Heart right ventricle (tissue), 16 donors: ENCODE measurements around the gene TMEM267. TPM values are rescaled to one million over a fixed set of nuclear protein-coding genes. Genes with fewer than 3 reads are reported as not detected.

Source experiments
- ATAC-seq, 8 donors: fragments of 200-7000 bp; cut with Tn5 transposase; one replicate each; pipeline ENCODE4 v1.9.1; 2020; ENCODE audit warnings: mild to moderate bottlenecking in 8 of 8, moderate library complexity in 8 of 8, moderate number of reproducible peaks in 1 of 8
- DNase-seq, 2 donors: peaks; one replicate each; pipeline ENCODE4 v3.0.0-alpha.2; 2020
- H3K27ac ChIP-seq, 10 donors: fragments of 200-600 bp; sonication (generic) in 2 of 10; one replicate each; pipeline versions ENCODE4 v1.5.0 to v1.8.0; 2020 to 2022; ENCODE audit warnings: mild to moderate bottlenecking in 3 of 10
- H3K27me3 ChIP-seq, 7 donors: fragments of 200-600 bp; one replicate each; pipeline ENCODE4 v1.8.0; 2021 to 2022; ENCODE audit warnings: mild to moderate bottlenecking in 2 of 7
- H3K36me3 ChIP-seq, 9 donors: fragments of 200-600 bp; sonication (generic) in 1 of 9; one replicate each; pipeline versions ENCODE4 v1.5.0 to v1.8.0; 2020 to 2022; ENCODE audit warnings: mild to moderate bottlenecking in 2 of 9
- H3K4me1 ChIP-seq, 9 donors: fragments of 200-600 bp; sonication (generic) in 1 of 9; one replicate each; pipeline versions ENCODE4 v1.5.0 to v1.8.0; 2020 to 2022; ENCODE audit warnings: mild to moderate bottlenecking in 4 of 9
- H3K4me3 ChIP-seq, 10 donors: fragments of 200-600 bp; sonication (generic) in 2 of 10; one replicate each; pipeline versions ENCODE4 v1.5.0 to v1.8.0; 2020 to 2022; ENCODE audit warnings: mild to moderate bottlenecking in 7 of 10, moderate library complexity in 2 of 10
- H3K9me3 ChIP-seq, 11 donors: fragments of 200-600 bp in 10 of 11; sonication (generic) in 2 of 11; one replicate each; pipeline versions ENCODE4 v1.5.0 to v1.8.0; 2013 to 2022; ENCODE audit warnings: mild to moderate bottlenecking in 2 of 11, control low read depth in 1 of 11, moderate library complexity in 1 of 11
- WGBS, 2 donors: extraction: QIAGEN DNeasy Blood & Tissue Kit; methylation state at CpG; one replicate each; pipeline ENCODE4 v1.1.7; 2013; ENCODE audit warnings: inconsistent platforms in 1 of 2; 5-methylcytosine and 5-hydroxymethylcytosine counted together
- intact Hi-C, 10 donors: fragments of 100-400 bp; cut with DNase I; formaldehyde crosslinking; loops; one replicate each; pipeline versions ENCODE4 v1.11.1 to v1.14.2; 2022
- polyA plus RNA-seq, 2 donors: library from polyadenylated mRNA; stranded (reverse); fragments of 200-250 nt; gene quantifications; one replicate each; pipeline ENCODE4 v1.2.3, GENCODE V29; 2013
- total RNA-seq, 10 donors: library from RNA; stranded (reverse); fragmentation: NEBNext Ultra II Directional in 3 of 10; extraction: Animal tissue kit (Norgen Biotek cat#: 25700) in 3 of 10; gene quantifications; one replicate each; pipeline versions ENCODE4 v1.2.1 to v1.2.4, GENCODE V29; 2021 to 2023
- TF ChIP-seq, protein P1 (sequence below), 9 donors: fragments of 200-600 bp; sonication (generic) in 2 of 9; IDR thresholded peaks; one replicate each; pipeline versions ENCODE4 v1.5.0 to v1.8.0; 2021 to 2022; ENCODE audit warnings: antibody characterized with exemption in 9 of 9, mild to moderate bottlenecking in 5 of 9, moderate library complexity in 1 of 9
- donor health status: Arrhythmogenic right ventricular cardiomyopathy.
- donor health status: ischemic (EF 13 %, LVEDD 7.1; RV severe dilation, severe dysfunction).
- donor health status: healthy with polysubstance abuse.
- donor health status: DM: no; HTN: yes; CAD: no.
- donor health status: DM: no; HTN: no; CAD: no.
- donor health status: ischemic (EF 25% LVEDD 6.9; RV normal size, moderate dysfunction).
- donor health status: ischemic (EF 25% LVEDD 5.7; RV mildly dilated, moderate dysfunction).
- donor health status: healthy.
- donor health status: DM: yes; HTN: yes; CAD: no.
- donor health status: Ischemic cardiomyopathy.
- donor health status: ischemic (EF 35%, LVEDD 5.7; RV mildly dilated, moderate dysfunction).
- donor health status: nonischemic (EF 11% LVEDD 7.7; RV severe dilation, severe dysfunction).
- donor health status: DM: yes; HTN: yes; CAD: no.
- donor health status: PGD.
- donor health status: ischemic (EF 29% LVEDD 5.4; RV normal size, mild dysfunction).
- donor health status: nonischemic (EF 23%, LVEDD 6.1; RV moderate dilation, normal function).

TMEM267 gene
- total and polyA plus RNA-seq, 12 donors, result 4.2 to 10.3 (median 5.6) TPM

DNA sequence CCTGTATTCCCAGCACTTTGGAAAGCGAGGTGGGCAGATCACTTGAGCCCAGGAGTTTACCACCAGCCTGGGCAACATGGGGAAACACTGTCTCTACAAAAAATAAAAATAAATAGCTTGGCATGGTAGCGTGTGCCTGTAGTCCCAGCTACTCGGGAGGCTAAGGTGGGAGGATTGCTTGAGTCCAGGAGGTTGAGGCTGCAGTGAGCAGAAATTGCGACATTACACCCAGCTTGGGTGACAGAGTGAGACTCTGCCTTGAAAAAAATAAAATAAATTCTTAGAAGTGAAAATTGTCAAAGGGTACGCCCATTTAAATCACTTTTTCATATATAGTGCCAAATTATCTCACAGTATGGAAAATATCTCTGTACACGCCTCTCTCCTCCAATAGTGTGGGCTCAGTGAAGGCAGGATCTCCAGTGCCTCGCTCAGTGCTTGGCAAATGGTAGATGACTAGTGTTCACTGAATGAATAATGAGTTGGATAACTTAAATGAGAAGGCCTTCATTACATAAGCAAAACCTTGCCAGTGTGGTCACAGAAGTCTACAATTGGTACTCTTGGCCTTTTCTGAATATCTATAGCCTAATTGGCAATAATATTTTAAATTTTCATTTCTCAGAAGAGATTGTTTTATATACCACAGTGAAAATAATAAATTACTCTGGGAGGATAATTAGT lies 62.1 kb downstream of the TMEM267 start:
- intact Hi-C loops, result no loop called here
- Histone ChIP-seq H3K27ac (no peak overlapping the region), H3K36me3 (no peaks in the 10 kb centered on the region), H3K4me1 (no peaks in the 10 kb centered on the region), H3K27me3 (no peaks in the 10 kb centered on the region), H3K9me3 (no peaks in the 10 kb centered on the region), H3K4me3 (no peak overlapping the region)
- no peak for ATAC-seq
- 86 to 94% methylated on average over 7 of the region's 7 CpGs for WGBS, 2 donors
- TF ChIP-seq, protein P1, sequence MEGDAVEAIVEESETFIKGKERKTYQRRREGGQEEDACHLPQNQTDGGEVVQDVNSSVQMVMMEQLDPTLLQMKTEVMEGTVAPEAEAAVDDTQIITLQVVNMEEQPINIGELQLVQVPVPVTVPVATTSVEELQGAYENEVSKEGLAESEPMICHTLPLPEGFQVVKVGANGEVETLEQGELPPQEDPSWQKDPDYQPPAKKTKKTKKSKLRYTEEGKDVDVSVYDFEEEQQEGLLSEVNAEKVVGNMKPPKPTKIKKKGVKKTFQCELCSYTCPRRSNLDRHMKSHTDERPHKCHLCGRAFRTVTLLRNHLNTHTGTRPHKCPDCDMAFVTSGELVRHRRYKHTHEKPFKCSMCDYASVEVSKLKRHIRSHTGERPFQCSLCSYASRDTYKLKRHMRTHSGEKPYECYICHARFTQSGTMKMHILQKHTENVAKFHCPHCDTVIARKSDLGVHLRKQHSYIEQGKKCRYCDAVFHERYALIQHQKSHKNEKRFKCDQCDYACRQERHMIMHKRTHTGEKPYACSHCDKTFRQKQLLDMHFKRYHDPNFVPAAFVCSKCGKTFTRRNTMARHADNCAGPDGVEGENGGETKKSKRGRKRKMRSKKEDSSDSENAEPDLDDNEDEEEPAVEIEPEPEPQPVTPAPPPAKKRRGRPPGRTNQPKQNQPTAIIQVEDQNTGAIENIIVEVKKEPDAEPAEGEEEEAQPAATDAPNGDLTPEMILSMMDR (IDR thresholded peaks at IDR 0.05), result no peak
- DNase-seq, result no peak

DNA sequence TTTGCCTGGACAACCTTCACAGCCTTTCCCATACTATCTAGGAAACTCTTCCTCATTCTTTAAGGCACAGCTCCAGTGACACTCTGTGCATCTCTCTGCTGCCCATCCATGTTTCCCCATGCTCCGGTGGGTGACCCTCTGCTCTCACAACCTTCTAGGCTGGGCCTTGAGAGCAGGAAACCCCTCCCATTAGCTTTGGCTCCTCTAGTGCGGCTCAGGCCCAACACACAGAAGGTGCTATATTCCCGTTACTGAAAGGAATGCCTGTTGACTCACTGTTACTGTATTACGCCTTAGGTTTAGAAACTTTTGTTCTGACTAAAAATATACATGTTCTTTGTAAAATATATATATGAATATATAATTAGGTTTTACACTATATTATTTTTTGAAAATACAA lies 63.4 kb downstream of the TMEM267 start:
- H3K9me3 ChIP-seq, result no peaks in the 10 kb centered on the region
- DNase-seq (no peak), ATAC-seq (no peak)
- H3K27me3 ChIP-seq, result no peaks in the 10 kb centered on the region
- H3K27ac ChIP-seq, result no peak overlapping the region
- intact Hi-C loops, result no loop called here
- H3K36me3 ChIP-seq, result no peaks in the 10 kb centered on the region
- WGBS, 2 donors, result 53 to 69% methylated on average over 4 of the region's 4 CpGs
- TF ChIP-seq, protein P1 (IDR thresholded peaks at IDR 0.05), result no peak
- no peak overlapping the region for H3K4me3 ChIP-seq
- H3K4me1 ChIP-seq, result no peaks in the 10 kb centered on the region

DNA sequence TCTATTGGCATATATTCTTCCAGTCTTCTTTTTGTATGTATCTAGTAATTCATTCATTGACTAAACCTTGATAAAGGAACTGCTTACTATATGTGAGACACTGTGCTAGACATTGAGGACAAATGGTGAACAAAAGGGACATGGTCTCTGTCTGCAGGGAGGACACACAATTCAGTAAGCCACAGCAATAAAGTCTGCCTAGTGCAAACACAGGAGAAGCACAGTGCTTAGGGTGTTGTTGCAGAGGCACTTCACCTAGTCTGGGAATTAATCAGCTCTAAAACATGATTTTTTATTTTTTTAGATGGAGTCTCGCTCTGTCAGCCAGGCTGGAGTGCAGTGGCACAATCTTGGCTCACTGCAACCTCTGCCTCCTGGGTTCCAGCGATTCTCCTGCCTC lies 65.1 kb downstream of the TMEM267 start:
- Histone ChIP-seq H3K4me1 (no peaks in the 10 kb centered on the region), H3K36me3 (no peaks in the 10 kb centered on the region), H3K27me3 (no peaks in the 10 kb centered on the region), H3K4me3 (no peak overlapping the region), H3K9me3 (no peaks in the 10 kb centered on the region), H3K27ac (no peak overlapping the region)
- TF ChIP-seq, protein P1 (IDR thresholded peaks at IDR 0.05), result no peak
- DNase-seq (no peak), ATAC-seq (no peak)
- intact Hi-C loops, result no loop called here
- 87 to 91% methylated on average over 2 of the region's 2 CpGs for WGBS, 2 donors

DNA sequence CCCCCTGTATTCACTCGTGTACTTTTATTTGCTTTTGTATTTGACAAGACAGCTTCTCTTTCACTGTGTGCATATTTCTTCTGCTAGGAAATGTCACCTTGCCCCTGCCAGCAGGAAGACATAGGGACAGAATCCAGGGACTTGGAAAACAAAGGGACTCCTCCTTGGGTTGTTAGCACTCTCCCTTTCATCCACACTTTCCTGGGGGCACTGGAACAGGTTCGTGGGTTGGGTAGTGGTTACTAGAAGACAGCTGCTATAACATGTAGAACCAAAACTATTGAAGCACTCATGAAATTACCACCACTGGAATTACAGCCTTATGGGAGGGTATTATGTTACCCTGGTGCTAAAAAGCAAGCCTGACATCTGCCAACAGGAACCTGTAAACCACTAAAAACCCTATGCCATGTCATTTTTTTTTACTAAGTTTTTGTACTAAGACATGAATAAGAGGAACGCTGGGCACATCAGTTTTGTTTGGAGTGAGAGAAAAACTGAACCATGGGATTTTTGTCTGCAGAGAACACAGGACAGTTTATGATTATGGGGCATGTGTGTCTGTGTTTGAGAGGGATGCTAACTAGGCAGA lies 66.8 kb downstream of the TMEM267 start:
- TF ChIP-seq, protein P1 (IDR thresholded peaks at IDR 0.05), result no peak
- no peaks in the 10 kb centered on the region for H3K36me3 ChIP-seq
- no peak overlapping the region for H3K27ac ChIP-seq
- no peaks in the 10 kb centered on the region for H3K4me1 ChIP-seq
- no peaks in the 10 kb centered on the region for H3K27me3 ChIP-seq
- DNase-seq (no peak), ATAC-seq (no peak)
- no peak overlapping the region for H3K4me3 ChIP-seq
- intact Hi-C loops, result no loop called here
- no peaks in the 10 kb centered on the region for H3K9me3 ChIP-seq
- 59 to 68% methylated on average over 3 of the region's 3 CpGs for WGBS, 2 donors
